ENCODE results near the gene TTC7B.
"Not testable (repeated sequence)": the region's sequence is repeated elsewhere in the genome, so short reads cannot be mapped to it uniquely, and the experiment has no call there.

The TTC7B gene

GRCh38 chr14:90844321-90844720 lies 28.1 kb upstream of the TTC7B start:
- H3K9ac ChIP-seq (ENCODE audit: low read length), result no peak overlapping the region
- no peaks in the 10 kb centered on the region for H3K27me3 ChIP-seq (ENCODE audit: control insufficient read depth, insufficient read depth, low read length)
- H3K4me1 ChIP-seq (ENCODE audit: control insufficient read depth, insufficient read depth, low read length), result no peaks in the 10 kb centered on the region
- H3K36me3 ChIP-seq (ENCODE audit: control insufficient read depth, insufficient read depth, low read length), result no peaks in the 10 kb centered on the region
- no peaks in the 10 kb centered on the region for H3K9me3 ChIP-seq (ENCODE audit: control insufficient read depth, low read length)
- no peak overlapping the region for H3K4me3 ChIP-seq (ENCODE audit: low read length)

GRCh38 chr14:90842726-90843125 lies 26.5 kb upstream of the TTC7B start:
- H3K36me3 ChIP-seq (ENCODE audit: control insufficient read depth, insufficient read depth, low read length), result no peaks in the 10 kb centered on the region
- H3K9ac ChIP-seq (ENCODE audit: low read length), result no peak overlapping the region
- H3K27me3 ChIP-seq (ENCODE audit: control insufficient read depth, insufficient read depth, low read length), result no peaks in the 10 kb centered on the region
- H3K9me3 ChIP-seq (ENCODE audit: control insufficient read depth, low read length), result no peaks in the 10 kb centered on the region
- H3K4me3 ChIP-seq (ENCODE audit: low read length), result no peak overlapping the region
- H3K4me1 ChIP-seq (ENCODE audit: control insufficient read depth, insufficient read depth, low read length), result no peaks in the 10 kb centered on the region

DNA sequence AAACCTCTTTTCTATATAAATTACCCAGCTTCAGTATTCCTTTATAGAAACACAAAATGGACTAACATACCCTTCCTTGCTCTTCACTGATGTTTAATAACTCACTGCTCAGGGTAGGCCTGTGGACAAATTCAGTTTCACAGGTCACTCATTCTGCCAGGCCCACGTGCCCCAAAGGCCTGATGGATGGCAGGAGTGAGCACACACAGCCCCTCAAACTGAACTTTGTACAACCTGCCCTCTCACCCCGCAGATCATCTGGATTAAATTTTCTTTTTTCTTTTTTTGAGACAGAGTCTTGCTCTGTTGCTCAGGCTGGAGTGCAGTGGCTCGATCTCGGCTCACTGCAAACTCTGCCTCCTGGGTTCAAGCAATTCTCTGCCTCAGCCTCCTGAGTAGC lies 24.4 kb upstream of the TTC7B start:
- not testable (repeated sequence) for H3K36me3 ChIP-seq (ENCODE audit: control insufficient read depth, insufficient read depth, low read length); H3K27me3 ChIP-seq (ENCODE audit: control insufficient read depth, insufficient read depth, low read length); H3K9ac ChIP-seq (ENCODE audit: low read length); H3K4me3 ChIP-seq (ENCODE audit: low read length); H3K9me3 ChIP-seq (ENCODE audit: control insufficient read depth, low read length); H3K4me1 ChIP-seq (ENCODE audit: control insufficient read depth, insufficient read depth, low read length)

GRCh38 chr14:90839889-90840266 lies 23.6 kb upstream of the TTC7B start:
- H3K9me3 ChIP-seq (ENCODE audit: control insufficient read depth, low read length), result no peaks in the 10 kb centered on the region
- no peak overlapping the region for H3K9ac ChIP-seq (ENCODE audit: low read length)
- H3K36me3 ChIP-seq (ENCODE audit: control insufficient read depth, insufficient read depth, low read length), result no peaks in the 10 kb centered on the region
- no peaks in the 10 kb centered on the region for H3K4me1 ChIP-seq (ENCODE audit: control insufficient read depth, insufficient read depth, low read length)
- no peaks in the 10 kb centered on the region for H3K27me3 ChIP-seq (ENCODE audit: control insufficient read depth, insufficient read depth, low read length)
- H3K4me3 ChIP-seq (ENCODE audit: low read length), result no peak overlapping the region

DNA sequence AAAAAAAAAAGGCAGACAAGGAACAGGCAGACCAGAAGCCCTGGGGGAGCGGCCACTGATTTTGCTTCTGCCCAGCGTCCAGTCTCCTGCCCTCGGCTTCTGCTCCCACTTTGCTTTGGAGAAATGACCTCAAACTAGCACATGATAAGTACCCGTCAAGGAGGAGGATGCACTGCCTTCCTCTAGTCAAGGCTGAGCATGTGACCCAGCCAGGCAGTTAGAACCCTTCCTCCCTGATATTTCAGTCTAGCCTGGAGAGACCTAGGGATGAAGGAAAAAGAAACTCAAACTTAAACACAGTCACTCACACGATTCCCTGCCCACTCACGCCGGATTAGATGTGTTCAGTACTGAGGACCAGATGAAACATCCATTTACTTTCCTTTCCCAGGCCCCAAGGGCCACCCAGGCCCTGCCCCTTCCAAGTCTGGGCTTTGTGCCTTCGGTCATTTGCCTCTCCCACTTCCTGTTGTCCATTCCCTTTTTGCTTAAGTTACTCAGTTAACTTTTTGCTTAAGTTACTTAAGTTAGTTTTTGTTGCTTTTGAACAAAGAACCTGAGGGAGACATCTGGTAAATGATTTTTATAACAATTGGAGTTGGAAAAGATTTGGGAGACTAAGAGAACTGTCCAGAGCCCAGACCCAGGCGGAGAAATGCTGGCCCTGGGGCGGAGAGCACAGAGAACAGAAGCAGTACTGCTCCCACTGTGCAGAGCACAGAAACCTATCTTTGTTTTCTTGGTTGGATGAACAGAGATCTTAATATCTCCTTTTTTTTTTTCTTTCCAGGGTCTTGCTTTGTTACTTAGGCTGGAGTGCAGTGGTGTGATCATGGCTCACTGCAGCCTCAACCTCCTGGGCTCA lies 23.0 kb upstream of the TTC7B start:
- H3K9ac ChIP-seq (ENCODE audit: low read length), result no peak overlapping the region

GRCh38 chr14:90838531-90838930 lies 22.3 kb upstream of the TTC7B start:
- H3K27me3 ChIP-seq (ENCODE audit: control insufficient read depth, insufficient read depth, low read length); H3K9ac ChIP-seq (ENCODE audit: low read length); H3K9me3 ChIP-seq (ENCODE audit: control insufficient read depth, low read length): not testable (repeated sequence)

More for the DNA sequence above, 23.0 kb upstream of the TTC7B start:
- Histone ChIP-seq H3K27me3 (ENCODE audit: control insufficient read depth, insufficient read depth, low read length) (no peaks in the 10 kb centered on the region), H3K4me1 (ENCODE audit: control insufficient read depth, insufficient read depth, low read length) (no peaks in the 10 kb centered on the region), H3K9me3 (ENCODE audit: control insufficient read depth, low read length) (no peaks in the 10 kb centered on the region), H3K4me3 (ENCODE audit: low read length) (no peak overlapping the region), H3K36me3 (ENCODE audit: control insufficient read depth, insufficient read depth, low read length) (no peaks in the 10 kb centered on the region)

GRCh38 chr14:90837355-90837754 lies 21.1 kb upstream of the TTC7B start:
- H3K27me3 ChIP-seq (ENCODE audit: control insufficient read depth, insufficient read depth, low read length), result no peaks in the 10 kb centered on the region
- H3K9me3 ChIP-seq (ENCODE audit: control insufficient read depth, low read length), result no peaks in the 10 kb centered on the region
- H3K4me3 ChIP-seq (ENCODE audit: low read length), result no peak overlapping the region
- no peaks in the 10 kb centered on the region for H3K4me1 ChIP-seq (ENCODE audit: control insufficient read depth, insufficient read depth, low read length)
- no peaks in the 10 kb centered on the region for H3K36me3 ChIP-seq (ENCODE audit: control insufficient read depth, insufficient read depth, low read length)
- H3K9ac ChIP-seq (ENCODE audit: low read length), result no peak overlapping the region

More at GRCh38 chr14:90838531-90838930, 22.3 kb upstream of the TTC7B start:
- not testable (repeated sequence) for H3K4me3 ChIP-seq (ENCODE audit: low read length); H3K36me3 ChIP-seq (ENCODE audit: control insufficient read depth, insufficient read depth, low read length); H3K4me1 ChIP-seq (ENCODE audit: control insufficient read depth, insufficient read depth, low read length)

DNA sequence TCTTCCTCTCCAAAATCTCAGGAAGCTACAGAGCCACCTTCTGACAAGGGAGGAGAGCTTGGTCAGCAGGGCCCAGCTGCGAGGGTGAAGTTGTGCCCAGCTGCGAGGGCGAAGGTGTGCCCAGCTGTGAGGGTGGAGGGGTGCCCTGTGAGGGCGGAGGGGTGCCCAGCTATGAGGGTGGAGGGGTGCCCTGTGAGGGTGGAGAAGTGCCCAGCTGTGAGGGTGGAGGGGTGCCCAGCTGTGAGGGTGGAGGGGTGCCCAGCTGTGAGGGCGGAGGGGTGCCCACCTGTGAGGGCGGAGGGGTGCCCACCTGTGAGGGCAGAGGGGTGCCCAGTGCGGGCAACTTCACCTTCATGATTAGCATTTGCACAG lies 20.4 kb upstream of the TTC7B start:
- Histone ChIP-seq H3K27me3 (ENCODE audit: control insufficient read depth, insufficient read depth, low read length) (no peaks in the 10 kb centered on the region), H3K4me1 (ENCODE audit: control insufficient read depth, insufficient read depth, low read length) (no peaks in the 10 kb centered on the region), H3K9me3 (ENCODE audit: control insufficient read depth, low read length) (no peaks in the 10 kb centered on the region), H3K4me3 (ENCODE audit: low read length) (no peak overlapping the region), H3K9ac (ENCODE audit: low read length) (no peak overlapping the region), H3K36me3 (ENCODE audit: control insufficient read depth, insufficient read depth, low read length) (no peaks in the 10 kb centered on the region)

DNA sequence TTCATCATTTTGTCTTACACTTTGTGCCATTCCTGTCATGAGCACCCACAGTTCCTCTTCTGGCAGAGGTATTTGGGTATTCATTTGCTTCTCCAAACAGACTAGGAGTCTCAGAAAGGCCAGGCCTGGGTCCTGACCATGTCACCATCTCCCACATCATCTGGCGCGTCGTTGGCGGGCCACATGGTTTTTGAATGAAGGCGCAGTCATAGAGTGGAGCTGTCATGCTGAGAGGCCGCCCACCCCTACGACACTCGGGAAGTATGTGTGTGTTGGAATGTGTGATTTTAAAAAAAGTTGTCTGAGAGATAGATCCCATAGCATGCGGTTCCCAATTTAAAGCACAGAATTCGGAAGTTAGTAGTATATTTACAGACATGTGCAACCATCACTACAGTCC lies 15.6 kb upstream of the TTC7B start:
- Histone ChIP-seq H3K36me3 (ENCODE audit: control insufficient read depth, insufficient read depth, low read length) (no peaks in the 10 kb centered on the region), H3K9ac (ENCODE audit: low read length) (no peak overlapping the region), H3K9me3 (ENCODE audit: control insufficient read depth, low read length) (no peaks in the 10 kb centered on the region), H3K4me3 (ENCODE audit: low read length) (no peak overlapping the region), H3K27me3 (ENCODE audit: control insufficient read depth, insufficient read depth, low read length) (no peaks in the 10 kb centered on the region), H3K4me1 (ENCODE audit: control insufficient read depth, insufficient read depth, low read length) (peaks cover 9% of the 10 kb centered on the region)

- H3K4me3 ChIP-seq (ENCODE audit: low read length), result no peak overlapping the region
- H3K9me3 ChIP-seq (ENCODE audit: control insufficient read depth, low read length), result no peaks in the 10 kb centered on the region
- no peaks in the 10 kb centered on the region for H3K36me3 ChIP-seq (ENCODE audit: control insufficient read depth, insufficient read depth, low read length)
- H3K9ac ChIP-seq (ENCODE audit: low read length), result no peak overlapping the region
- peaks cover 9% of the 10 kb centered on the region for H3K4me1 ChIP-seq (ENCODE audit: control insufficient read depth, insufficient read depth, low read length)
- H3K27me3 ChIP-seq (ENCODE audit: control insufficient read depth, insufficient read depth, low read length), result no peaks in the 10 kb centered on the region
Observed at GRCh38 chr14:90830931-90831701, 14.9 kb upstream of the TTC7B start.

DNA sequence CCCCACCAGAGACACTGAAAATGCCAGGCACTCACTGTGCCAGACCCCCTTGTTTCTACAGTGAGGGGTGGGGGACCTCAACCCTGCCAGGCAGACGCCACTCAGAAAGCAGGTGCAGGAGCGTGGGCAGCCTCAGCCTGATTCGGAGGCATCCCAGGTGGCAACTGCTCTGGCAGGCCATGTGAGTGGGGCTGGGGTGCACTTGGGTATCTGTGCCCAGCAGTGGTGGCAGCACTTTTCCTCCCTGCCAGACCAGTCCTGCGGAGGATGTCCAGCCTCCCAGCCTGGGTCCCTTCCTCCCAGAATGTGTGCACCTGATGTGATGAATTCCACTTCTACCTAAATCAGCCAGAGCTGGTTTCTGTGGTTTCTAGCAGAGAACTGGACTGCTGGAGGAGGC lies 13.4 kb upstream of the TTC7B start:
- no peaks in the 10 kb centered on the region for H3K9me3 ChIP-seq (ENCODE audit: control insufficient read depth, low read length)
- H3K4me1 ChIP-seq (ENCODE audit: control insufficient read depth, insufficient read depth, low read length), result peaks cover 9% of the 10 kb centered on the region
- no peaks in the 10 kb centered on the region for H3K27me3 ChIP-seq (ENCODE audit: control insufficient read depth, insufficient read depth, low read length)
- H3K36me3 ChIP-seq (ENCODE audit: control insufficient read depth, insufficient read depth, low read length), result no peaks in the 10 kb centered on the region
- no peak overlapping the region for H3K4me3 ChIP-seq (ENCODE audit: low read length)
- H3K9ac ChIP-seq (ENCODE audit: low read length), result no peak overlapping the region

DNA sequence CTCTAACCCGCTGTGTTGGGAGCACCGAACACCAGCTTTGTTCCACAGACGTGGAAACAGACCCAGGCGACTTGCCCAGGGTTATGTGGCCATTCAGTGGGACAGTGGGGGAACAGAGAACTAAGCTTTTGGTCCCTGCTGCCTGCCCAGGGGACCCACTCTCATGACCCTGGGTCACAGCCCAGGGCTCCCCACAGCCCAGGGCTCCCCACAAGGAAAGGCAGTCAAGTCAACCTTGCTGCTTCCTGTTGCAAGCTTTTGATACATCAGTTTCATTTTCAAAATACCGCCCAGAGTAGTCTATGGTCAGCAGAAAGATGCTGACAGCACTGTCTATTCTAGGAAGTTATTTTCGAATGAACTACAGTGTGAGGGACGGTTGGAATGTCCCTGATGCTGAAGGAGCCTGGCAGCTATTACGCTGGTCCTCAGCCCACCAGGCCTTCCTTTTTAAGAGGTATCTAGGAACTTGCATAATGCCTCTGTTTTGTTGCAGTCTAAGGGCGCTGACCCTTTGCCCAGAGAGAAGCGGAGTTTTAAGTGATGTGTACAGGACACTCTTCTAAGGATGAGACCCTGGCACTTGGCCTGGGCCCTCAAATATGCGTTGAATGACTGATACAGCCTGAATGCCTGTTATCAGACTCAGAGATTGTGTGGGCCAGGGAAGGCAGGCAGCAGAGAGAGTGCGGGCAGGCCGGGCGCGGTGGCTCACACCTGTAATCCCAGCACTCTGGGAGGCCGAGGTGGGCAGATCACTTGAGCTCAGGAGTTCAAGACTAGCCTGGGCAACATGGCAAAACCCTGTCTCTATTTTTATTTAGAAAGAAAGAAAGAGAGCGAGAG lies 12.6 kb upstream of the TTC7B start:
- Histone ChIP-seq H3K9ac (ENCODE audit: low read length) (peak overlapping the region; percentile 73), H3K9me3 (ENCODE audit: control insufficient read depth, low read length) (no peaks in the 10 kb centered on the region), H3K4me3 (ENCODE audit: low read length) (no peak overlapping the region), H3K36me3 (ENCODE audit: control insufficient read depth, insufficient read depth, low read length) (no peaks in the 10 kb centered on the region), H3K4me1 (ENCODE audit: control insufficient read depth, insufficient read depth, low read length) (peaks cover 9% of the 10 kb centered on the region), H3K27me3 (ENCODE audit: control insufficient read depth, insufficient read depth, low read length) (no peaks in the 10 kb centered on the region)

Measured in mucosa of stomach (tissue), 1 donor.